NCI-H2171 treated with DMSO at 0.1 percent for 48 hours (cell line): ENCODE results near the gene SGK1.
"Not testable (repeated sequence)": the region's sequence is repeated elsewhere in the genome, so short reads cannot be mapped to it uniquely, and the experiment has no call there.

Source experiments
- DNase-seq: peaks from one replicate; lab custom pipeline; 2025; lab: John Stamatoyannopoulos, UW

Gene SGK1

GRCh38 chr6:134253681-134254080, 64.2 kb downstream of the SGK1 start:
- no peak for DNase-seq

GRCh38 chr6:134251320-134251719, 66.6 kb downstream of the SGK1 start:
- no peak for DNase-seq

GRCh38 chr6:134250776-134251175, 67.1 kb downstream of the SGK1 start:
- no peak for DNase-seq

GRCh38 chr6:134249759-134250602, 67.9 kb downstream of the SGK1 start:
- DNase-seq, result no peak

- no peak for DNase-seq
Observed at GRCh38 chr6:134249239-134249758, 68.6 kb downstream of the SGK1 start.

GRCh38 chr6:134247844-134248580, 69.9 kb downstream of the SGK1 start:
- peak; percentile 80 for DNase-seq

- no peak for DNase-seq
Observed at GRCh38 chr6:134247231-134247833, 70.6 kb downstream of the SGK1 start.

GRCh38 chr6:134245706-134246105, 72.2 kb downstream of the SGK1 start:
- no peak for DNase-seq

GRCh38 chr6:134245041-134245440, 72.9 kb downstream of the SGK1 start:
- no peak for DNase-seq

- DNase-seq, result no peak
Observed at GRCh38 chr6:134240665-134241431, 77.1 kb downstream of the SGK1 start.

GRCh38 chr6:134238960-134239795, 78.7 kb downstream of the SGK1 start:
- DNase-seq, result peak; percentile 6

GRCh38 chr6:134238006-134238405, 79.9 kb downstream of the SGK1 start:
- no peak for DNase-seq

GRCh38 chr6:134235937-134236751, 81.8 kb downstream of the SGK1 start:
- DNase-seq, result no peak

GRCh38 chr6:134235334-134235733, 82.6 kb downstream of the SGK1 start:
- not testable (repeated sequence) for DNase-seq

- no peak for DNase-seq
Observed at GRCh38 chr6:134233180-134233955, 84.5 kb downstream of the SGK1 start.

- no peak for DNase-seq
Observed at GRCh38 chr6:134230940-134231339, 87.0 kb downstream of the SGK1 start.

GRCh38 chr6:134230087-134230700, 87.7 kb downstream of the SGK1 start:
- no peak for DNase-seq

GRCh38 chr6:134229520-134229919, 88.4 kb downstream of the SGK1 start:
- no peak for DNase-seq
